Measurements from ENCODE around the gene TICRR.
"Not testable (repeated sequence)": the region's sequence is repeated elsewhere in the genome, so short reads cannot be mapped to it uniquely, and the experiment has no call there.

The TICRR gene

GRCh38 chr15:89566621-89567294 is 8.5 kb upstream of the TICRR start:
- DNase-seq: no peak

- DNase-seq: no peak
Measured at GRCh38 chr15:89569090-89569745, 6.1 kb upstream of the TICRR start.

GRCh38 chr15:89575656-89576416 is 567 bp downstream of the TICRR start:
- no peak for DNase-seq

DNA sequence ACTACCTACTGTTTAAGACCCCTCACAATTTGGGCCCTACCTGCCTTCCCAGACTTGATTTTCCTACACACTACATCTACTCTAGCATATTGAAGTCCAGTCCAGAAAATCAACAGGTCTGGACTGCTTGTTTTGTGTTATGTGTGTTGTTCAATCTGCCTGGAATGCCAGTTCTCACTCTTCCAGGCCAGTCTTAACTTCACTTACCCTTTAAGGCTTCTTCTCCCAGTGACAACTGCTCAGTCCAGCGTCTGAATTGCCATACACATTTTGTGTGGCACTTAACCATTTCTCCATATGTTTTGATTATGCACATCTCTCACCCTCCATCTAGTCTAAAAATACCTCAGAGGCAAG is 1.1 kb downstream of the TICRR start:
- DNase-seq: no peak

GRCh38 chr15:89577776-89578115 is 2.5 kb downstream of the TICRR start:
- DNase-seq: no peak

- DNase-seq: no peak
Measured at GRCh38 chr15:89578146-89578545, 2.9 kb downstream of the TICRR start.

DNA sequence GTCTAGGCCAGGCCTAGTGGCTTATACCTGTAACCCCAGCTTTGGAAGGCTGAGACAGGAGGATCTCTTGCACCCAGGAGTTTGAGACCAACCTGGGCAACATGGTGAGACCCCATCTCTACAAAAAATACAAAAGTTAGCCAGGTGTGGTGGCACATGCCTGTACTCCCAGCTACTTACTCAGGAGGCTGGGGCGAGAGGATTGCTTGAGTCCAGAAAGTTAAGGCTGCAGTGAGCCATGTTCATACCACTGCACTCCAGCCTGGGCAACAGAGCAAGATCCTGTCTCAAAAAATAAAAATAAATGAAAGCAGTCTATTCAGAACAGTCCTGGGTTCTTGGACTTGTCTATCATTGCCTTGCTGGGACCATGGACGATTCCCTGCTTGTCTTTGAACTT is 5.5 kb downstream of the TICRR start:
- DNase-seq: not testable (repeated sequence)

DNA sequence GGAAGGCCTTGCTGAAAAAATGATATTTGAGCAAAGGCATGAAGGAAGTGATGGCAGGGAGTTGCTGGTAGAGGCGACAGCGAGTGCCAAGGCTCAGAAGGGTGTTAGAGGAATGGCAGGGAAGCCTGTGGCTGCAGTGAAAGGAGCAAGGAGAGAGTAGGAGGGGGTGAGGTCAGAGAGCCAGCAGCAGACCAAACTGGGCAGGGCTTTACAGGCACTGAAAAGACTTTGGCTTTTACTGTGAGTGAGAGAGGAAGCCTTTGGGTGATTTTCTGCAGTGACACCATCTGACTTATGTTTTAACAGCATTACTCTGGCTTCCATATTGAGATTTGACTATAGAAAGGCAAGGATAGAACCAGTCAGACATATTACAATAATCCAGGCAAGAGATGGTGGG is 11.4 kb downstream of the TICRR start:
- no peak for DNase-seq

GRCh38 chr15:89587955-89588354 is 12.7 kb downstream of the TICRR start:
- DNase-seq: no peak

GRCh38 chr15:89591834-89592233 is 16.6 kb downstream of the TICRR start:
- DNase-seq: no peak

- no peak for DNase-seq
Measured at GRCh38 chr15:89593018-89593417, 17.7 kb downstream of the TICRR start.

GRCh38 chr15:89599021-89599420 is 23.8 kb downstream of the TICRR start:
- no peak for DNase-seq

DNA sequence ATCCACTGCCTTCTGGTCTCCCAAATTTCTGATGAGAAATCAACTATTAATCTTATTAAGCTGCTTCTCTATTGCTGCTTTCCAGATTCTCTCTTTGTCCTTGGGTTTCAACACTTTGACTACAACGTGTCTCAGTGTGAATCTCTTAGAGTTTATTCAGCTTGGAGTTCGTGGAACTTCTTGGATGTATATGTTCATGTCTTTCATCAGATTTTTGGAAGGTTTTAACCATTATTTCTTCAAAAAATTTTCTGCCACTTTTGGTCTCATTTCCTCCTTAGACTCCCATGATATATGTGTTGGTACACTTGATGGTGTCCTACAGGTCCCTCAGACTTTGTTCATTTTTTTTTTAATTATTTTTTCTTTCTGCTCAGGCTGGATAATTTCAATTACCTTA is 36.0 kb downstream of the TICRR start:
- DNase-seq: no peak

GRCh38 chr15:89613031-89613430 is 37.8 kb downstream of the TICRR start:
- no peak for DNase-seq

- DNase-seq: no peak
Measured at GRCh38 chr15:89614164-89614563, 38.9 kb downstream of the TICRR start.

GRCh38 chr15:89615135-89615534 is 39.9 kb downstream of the TICRR start:
- DNase-seq: no peak

- DNase-seq: no peak
Measured at GRCh38 chr15:89616228-89616627, 41.0 kb downstream of the TICRR start.

DNA sequence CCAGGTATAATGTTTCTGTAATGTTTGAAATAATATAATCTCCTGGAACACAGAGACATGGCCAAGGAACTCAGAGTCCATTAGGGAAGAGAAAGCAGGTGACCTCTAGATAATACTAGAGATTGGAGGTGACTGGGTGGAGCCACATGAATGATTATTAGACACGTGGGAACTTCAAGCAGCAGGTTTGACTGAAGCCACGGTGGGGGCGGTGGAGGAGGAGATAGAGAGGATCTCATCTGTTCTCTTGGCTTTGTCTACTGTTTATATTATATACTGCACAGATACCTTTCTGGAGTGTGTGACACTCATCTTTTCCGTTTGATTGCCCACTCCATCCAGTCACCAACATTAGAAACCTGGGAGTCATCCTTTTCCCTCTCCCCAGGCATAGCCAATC is 46.3 kb downstream of the TICRR start:
- no peak for DNase-seq

DNA sequence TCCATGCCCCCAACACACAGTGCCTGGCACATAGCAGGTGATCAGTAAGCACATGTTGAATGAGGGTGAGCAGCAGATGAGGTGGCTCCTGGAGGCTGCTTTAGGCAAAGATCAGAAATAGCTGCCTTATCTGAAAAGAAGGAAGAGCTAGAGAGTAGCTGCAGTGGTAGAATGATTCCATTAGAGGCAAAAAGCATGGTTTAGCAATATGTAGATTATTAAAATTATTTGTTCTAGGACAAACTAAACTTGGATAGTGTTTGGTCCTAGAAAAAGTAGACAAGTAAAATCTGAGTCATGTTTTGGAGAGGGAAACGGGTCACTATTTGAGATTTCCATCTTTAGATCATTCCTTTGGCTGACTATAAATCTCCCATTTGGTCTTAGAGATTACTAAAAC is 47.9 kb downstream of the TICRR start:
- DNase-seq: no peak

- DNase-seq: no peak
Measured at GRCh38 chr15:89625716-89626115, 50.4 kb downstream of the TICRR start.

- DNase-seq: no peak
Measured at GRCh38 chr15:89627256-89627970, 52.1 kb downstream of the TICRR start.

DNA sequence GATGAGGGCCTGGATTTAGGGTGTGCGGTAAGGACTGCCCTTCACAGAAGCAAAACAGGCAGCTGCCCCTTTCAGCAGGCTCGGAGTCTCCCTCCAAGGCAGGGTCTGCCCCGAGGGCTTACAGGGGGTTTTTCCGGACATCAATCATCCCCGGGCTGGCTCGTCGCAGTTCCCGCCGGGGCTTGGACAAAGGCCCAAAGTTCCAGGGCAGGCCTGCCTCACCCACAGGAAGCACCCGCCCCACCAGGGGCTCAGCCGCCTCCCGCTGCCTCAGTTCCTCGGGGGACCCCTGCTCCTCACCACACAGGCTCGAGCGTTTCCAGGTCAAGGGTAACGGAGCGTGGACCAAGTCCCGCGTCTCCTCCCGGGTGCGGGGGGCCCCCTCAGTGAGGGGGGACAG is 53.0 kb downstream of the TICRR start:
- no peak for DNase-seq

DNA sequence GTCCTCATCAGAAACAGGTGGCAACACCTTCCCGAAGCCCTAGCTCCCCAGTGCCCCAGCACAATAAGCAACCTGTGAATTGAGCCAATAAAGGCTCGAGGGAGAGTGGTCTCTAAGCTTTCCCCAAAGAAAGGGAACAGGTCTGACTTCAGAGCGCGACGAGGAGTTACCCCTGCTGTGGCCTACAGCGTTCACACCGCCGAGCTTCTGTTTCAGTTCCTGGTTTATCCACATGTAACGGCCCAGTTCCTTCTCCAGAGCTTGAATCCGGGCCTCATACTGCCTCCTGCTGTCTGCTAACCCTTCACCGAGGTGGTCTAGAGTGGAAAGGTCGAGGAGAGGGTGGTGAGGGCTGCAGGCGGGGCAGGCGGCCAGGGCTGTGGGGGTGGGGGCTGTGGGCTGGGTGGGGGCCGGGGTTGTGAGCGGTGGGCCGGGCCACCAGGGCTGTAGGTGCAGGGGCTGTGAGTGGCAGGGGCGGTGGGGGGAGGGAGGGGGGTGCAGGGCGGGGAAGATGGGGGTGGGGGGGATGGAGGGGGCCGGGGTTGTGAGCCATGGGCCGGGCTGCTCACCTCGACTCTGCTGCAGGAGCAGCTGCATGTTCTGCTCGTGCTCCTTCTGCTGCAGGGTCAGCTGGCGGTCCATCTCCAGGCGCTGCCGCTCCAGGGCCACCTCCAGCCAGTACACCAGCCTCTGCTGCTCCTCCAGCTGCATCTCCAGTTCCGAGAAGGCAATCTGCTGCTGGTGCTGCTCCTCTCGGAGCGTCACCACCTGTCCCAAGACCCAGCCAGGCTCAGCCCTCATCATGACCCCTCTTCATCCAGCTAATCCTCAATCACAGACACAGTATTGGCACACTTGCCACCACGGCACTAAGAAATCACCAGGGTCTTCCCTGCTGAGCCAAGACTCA is 53.8 kb downstream of the TICRR start:
- no peak for DNase-seq

All from GOT3 (cell line).